Stimulated activated CD4-positive, alpha-beta T cell treated with anti-CD3 and anti-CD28 coated beads, TNF-alpha, amount 100 ng/mL, for 48 hours (primary cell): Measurements from ENCODE around the gene SLC6A11.
A peak's percentile ranks its signal among the peaks of the same experiment; 100 is the strongest.

Experiments
- DNase-seq, 3 donors: peaks; one replicate each; pipeline ENCODE4 v3.0.0-alpha.2; 2020; ENCODE audit warnings: low read depth in 3 of 3

Gene SLC6A11

DNA sequence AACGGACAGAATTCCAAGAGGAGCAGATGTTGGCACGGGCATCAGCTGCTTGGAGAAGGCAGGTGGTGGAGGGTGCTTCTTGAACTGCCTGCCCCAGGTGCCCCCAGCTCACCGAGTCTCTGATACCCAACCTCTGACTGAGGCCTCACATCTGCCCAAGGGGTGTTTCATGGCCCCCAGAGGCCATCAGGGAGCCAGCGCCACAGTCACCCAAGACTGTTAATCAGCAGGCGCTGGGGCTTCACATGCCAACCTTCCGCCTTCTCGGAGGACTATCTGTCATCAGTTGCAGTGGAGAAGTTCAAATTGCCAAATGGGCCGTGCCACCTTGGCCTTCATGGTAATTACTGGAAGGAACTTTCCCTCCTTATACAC, 114.6 kb downstream of the SLC6A11 start:
- no peak for DNase-seq

DNA sequence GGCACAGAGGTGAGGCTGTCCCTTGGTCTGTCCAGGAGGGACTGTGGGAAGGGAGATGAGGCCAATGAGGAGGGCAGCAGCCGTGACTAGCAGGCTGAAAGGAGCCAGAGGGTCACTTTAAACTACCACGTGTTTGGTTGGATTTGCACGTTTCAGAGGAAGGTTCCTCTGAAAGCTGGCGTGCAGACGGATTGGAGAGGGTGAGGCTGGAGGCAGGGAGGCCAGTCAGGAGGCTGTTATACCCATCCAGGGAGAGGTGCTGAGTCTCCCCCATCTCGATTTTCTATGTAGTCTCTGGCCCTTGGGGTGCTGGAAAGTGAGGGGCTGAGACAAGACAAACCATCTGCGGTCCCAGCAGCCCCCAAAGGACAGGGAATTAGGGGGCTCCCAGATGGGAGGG, 116.6 kb downstream of the SLC6A11 start:
- DNase-seq = no peak

DNA sequence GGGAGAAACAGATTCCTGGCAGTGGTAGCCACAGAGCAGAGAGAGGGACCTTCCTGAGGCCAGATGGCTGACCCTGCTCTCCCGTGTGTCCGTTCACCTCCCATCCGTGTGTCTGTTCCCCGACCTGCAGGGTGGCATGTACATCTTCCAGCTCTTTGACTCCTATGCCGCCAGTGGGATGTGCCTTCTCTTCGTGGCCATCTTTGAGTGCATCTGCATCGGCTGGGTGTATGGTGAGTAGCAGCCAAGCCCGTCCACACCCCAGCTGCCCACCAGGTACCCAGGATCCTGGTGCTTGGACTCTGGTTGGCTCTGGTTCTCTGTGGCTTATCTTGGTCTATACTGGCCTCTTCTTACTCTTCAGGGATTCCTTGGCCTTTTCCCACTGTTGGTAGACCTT, 117.0 kb downstream of the SLC6A11 start:
- DNase-seq = no peak

DNA sequence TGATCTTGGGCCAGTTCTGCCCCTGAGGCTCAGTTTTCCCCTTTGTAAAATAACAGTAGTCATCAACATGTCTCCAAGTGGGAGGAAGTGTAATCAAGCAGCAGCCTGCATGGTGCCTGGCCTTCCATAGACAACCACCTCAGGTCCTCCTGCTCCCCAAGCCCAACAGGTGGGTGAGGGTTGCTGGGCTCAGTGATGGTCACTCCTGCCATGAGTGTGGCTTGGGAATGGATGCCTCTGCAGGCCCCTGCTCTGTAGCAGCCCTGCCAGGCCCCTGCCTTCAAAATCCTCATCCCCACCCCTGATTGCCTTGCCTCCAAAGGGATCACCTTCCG, 117.4 kb downstream of the SLC6A11 start:
- DNase-seq = no peak

DNA sequence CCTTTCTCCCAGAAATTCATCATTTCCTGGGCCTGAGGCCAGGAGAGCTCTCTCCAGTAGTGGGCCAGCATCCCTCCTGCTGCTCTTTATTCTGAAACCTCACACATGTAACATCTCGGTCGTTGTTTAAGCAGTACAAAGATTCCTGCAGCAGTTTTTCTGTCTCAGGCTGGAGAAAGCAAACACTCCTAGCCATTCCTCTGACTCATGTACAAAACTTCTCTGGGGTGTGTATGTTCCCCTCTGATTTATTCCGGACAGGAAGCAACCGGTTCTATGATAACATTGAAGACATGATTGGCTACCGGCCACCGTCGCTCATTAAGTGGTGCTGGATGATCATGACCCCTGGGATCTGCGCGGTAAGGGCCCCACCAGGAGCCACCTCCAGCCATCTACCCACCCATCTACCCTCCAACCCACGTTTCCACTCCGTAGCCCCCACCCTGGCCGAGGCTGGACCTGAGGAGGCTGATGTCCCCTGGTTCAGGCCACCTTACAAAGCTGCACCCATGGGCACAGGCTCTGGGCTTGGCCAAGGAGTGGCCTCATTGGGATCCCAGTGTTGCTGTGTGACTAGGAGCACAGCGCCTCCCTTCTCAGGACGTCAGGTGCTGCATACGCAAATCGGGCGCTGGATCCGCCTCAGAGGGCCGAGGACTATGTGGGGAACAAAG, 117.9 kb downstream of the SLC6A11 start:
- no peak for DNase-seq

GRCh38 chr3:10935028-10935427, 119.0 kb downstream of the SLC6A11 start:
- DNase-seq = no peak

- no peak for DNase-seq
These were observed 120.0 kb downstream of the SLC6A11 start for GRCh38 chr3:10935846-10936631.

DNA sequence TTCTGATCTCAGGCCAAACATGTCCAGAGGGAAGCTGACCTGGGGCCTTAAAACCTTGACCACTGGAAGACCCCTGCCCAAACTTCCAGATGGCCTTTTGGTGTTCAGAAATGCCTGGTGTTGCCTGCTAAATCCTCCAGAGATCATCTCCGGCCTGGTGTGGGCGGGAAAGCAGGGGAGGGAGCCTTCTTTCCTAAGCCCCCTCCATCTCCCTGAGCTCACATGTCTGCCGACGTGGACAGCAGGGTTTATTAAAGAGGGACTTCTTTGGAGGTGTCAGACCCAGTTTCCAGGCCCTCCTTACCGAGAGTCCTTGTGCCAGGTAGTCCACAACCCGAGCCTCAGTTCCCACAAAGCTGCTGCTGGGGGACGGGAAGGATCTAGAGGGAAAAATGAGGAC, 120.7 kb downstream of the SLC6A11 start:
- no peak for DNase-seq

- no peak for DNase-seq
These were observed 121.3 kb downstream of the SLC6A11 start for GRCh38 chr3:10937141-10937825.

GRCh38 chr3:10939556-10939955, 123.5 kb downstream of the SLC6A11 start:
- no peak for DNase-seq

DNA sequence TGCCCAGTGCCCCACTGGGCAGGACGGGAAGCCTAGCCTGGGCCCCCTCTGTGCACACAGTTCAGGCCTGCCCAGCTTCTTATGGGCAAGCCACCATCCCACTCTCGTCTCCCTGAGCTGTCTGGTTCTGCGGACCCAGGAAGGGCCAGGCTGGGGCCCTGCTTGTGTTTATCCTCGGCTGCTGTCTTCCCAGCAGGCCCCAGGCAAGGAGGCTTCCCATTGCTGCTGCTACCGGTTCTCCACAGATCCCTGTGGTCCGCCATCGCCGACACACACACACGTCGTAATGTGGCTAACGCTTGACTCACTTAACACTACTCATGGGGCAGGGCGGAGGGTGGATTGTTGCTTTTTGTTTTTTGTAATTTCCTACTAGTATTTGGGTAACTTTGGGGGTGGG, 124.1 kb downstream of the SLC6A11 start:
- DNase-seq = no peak

GRCh38 chr3:10941972-10942371, 125.9 kb downstream of the SLC6A11 start:
- no peak for DNase-seq

GRCh38 chr3:10942690-10943205, 126.7 kb downstream of the SLC6A11 start:
- no peak for DNase-seq

DNA sequence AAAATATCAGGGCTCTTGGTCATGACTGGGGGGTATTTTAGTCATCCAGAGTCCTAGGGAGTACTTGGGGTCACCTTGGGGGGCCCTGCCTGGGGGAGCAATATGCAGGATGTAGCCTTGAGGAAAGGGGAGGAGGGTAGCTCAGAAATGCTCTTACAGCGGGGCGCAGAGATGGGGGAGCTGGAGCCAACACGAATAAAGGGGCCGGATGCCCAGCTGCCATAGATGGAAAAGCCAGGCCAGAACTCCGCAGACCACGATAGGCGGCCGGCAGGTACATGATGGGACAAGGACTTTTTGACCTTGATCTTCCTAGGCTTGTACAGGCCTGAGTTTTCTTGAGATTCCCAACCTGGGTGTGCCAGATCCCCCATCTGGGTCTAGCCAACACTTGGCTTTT, 128.8 kb downstream of the SLC6A11 start:
- no peak for DNase-seq

- peak; percentile 20 to 50 (median 32) for DNase-seq
These were observed 129.8 kb downstream of the SLC6A11 start for GRCh38 chr3:10945683-10946287.

DNA sequence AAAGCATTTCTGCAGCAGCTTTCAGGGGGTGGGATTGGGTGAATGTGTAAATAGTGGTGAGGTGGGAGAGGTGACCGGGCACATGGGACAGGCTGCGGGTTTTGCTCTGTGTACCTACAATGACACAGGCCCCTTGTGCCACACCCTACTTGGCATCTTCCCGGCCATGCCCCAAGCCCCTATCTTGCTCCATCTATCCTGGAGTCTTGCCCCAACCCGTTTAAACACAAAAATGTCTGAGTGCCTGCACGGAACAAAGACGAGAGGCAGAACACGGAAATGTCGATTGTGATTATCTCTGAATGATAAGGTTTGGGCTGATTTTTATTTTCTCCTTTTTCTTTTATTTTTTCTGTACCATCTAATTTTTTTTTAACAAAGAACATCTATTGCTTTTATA, 130.5 kb downstream of the SLC6A11 start:
- no peak for DNase-seq

GRCh38 chr3:10948326-10948725, 132.3 kb downstream of the SLC6A11 start:
- DNase-seq = no peak

- DNase-seq = no peak
These were observed 133.2 kb downstream of the SLC6A11 start for GRCh38 chr3:10949197-10949596.

GRCh38 chr3:10950476-10951294, 134.7 kb downstream of the SLC6A11 start:
- no peak for DNase-seq

GRCh38 chr3:10951295-10951926, 135.4 kb downstream of the SLC6A11 start:
- DNase-seq = no peak

GRCh38 chr3:10952525-10952924, 136.5 kb downstream of the SLC6A11 start:
- DNase-seq = no peak
